ENCODE data around the gene KCNJ3.

DNA sequence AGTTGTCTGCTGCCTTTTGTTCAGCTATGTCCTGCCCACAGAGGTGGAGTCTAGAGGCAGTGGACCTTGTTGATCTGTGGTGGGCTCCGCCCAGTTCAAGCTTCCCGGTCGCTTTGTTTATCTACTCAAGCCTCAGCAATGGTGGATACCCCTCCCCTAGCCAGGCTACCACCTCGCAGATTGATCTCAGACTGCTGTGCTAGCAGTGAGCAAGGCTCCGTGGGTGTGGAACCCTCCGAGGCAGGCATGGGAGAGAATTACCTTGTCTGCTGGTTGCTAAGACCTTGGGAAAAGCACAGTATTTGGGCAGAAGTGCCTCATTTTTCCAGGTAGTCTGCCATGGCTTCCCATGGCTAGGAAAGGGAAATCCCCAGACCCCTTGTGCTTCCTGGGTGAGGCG, 146.0 kb downstream of the KCNJ3 start:
- TF ChIP-seq, protein P1, sequence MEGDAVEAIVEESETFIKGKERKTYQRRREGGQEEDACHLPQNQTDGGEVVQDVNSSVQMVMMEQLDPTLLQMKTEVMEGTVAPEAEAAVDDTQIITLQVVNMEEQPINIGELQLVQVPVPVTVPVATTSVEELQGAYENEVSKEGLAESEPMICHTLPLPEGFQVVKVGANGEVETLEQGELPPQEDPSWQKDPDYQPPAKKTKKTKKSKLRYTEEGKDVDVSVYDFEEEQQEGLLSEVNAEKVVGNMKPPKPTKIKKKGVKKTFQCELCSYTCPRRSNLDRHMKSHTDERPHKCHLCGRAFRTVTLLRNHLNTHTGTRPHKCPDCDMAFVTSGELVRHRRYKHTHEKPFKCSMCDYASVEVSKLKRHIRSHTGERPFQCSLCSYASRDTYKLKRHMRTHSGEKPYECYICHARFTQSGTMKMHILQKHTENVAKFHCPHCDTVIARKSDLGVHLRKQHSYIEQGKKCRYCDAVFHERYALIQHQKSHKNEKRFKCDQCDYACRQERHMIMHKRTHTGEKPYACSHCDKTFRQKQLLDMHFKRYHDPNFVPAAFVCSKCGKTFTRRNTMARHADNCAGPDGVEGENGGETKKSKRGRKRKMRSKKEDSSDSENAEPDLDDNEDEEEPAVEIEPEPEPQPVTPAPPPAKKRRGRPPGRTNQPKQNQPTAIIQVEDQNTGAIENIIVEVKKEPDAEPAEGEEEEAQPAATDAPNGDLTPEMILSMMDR (IDR thresholded peaks at IDR 0.05; ENCODE audit: low read depth, low read length): no peak
- TF ChIP-seq EZH2phosphoT487 (IDR thresholded peaks at IDR 0.05; ENCODE audit: low read depth): no peak
